Sigmoid colon (tissue), 7 donors: ENCODE measurements around the gene ECE1. TPM values are rescaled to one million over a fixed set of nuclear protein-coding genes. Genes with fewer than 3 reads are reported as not detected.

Experiments
- DNase-seq: peaks from one replicate; pipeline ENCODE4 v3.0.0-alpha.2; 2019
- H3K27ac ChIP-seq, 4 donors: fragments of 200-600 bp; sonication (generic); one replicate each; pipeline ENCODE4 v1.5.1; 2016 to 2019; ENCODE audit warnings: mild to moderate bottlenecking in 1 of 4
- H3K27me3 ChIP-seq, 3 donors: fragments of 200-600 bp; sonication (generic); one replicate each; pipeline ENCODE4 v1.5.1; 2019; ENCODE audit warnings: mild to moderate bottlenecking in 1 of 3
- H3K36me3 ChIP-seq, 4 donors: fragments of 200-600 bp; sonication (generic); one replicate each; pipeline ENCODE4 v1.5.1; 2016 to 2019
- H3K4me1 ChIP-seq, 4 donors: fragments of 200-600 bp; sonication (generic); one replicate each; pipeline ENCODE4 v1.5.1; 2017 to 2019
- H3K4me3 ChIP-seq, 4 donors: fragments of 200-600 bp; sonication (generic); one replicate each; pipeline ENCODE4 v1.5.1; 2017 to 2019; ENCODE audit warnings: mild to moderate bottlenecking in 2 of 4, moderate library complexity in 1 of 4
- H3K9me3 ChIP-seq, 4 donors: fragments of 200-600 bp in 3 of 4; sonication (generic) in 3 of 4; one replicate each; pipeline versions ENCODE4 v1.5.1 to v1.6.1; 2013 to 2019
- EP300 ChIP-seq, 4 donors: sonication (generic); formaldehyde crosslinking; IDR thresholded peaks; one replicate each; pipeline ENCODE4 v1.6.1; 2017; ENCODE audit warnings: antibody characterized with exemption in 4 of 4
- POLR2A ChIP-seq, 2 donors: fragments of 450-650 bp; IDR thresholded peaks; one replicate each; pipeline ENCODE4 v1.6.1; 2016; ENCODE audit warnings: antibody characterized with exemption in 2 of 2, mild to moderate bottlenecking in 2 of 2, moderate library complexity in 2 of 2
- POLR2AphosphoS5 ChIP-seq, 4 donors: sonication (generic); formaldehyde crosslinking; IDR thresholded peaks; one replicate each; pipeline ENCODE4 v1.6.1; 2017; ENCODE audit warnings: antibody characterized with exemption in 4 of 4
- WGBS, 2 donors: extraction: QIAGEN DNeasy Blood & Tissue Kit; methylation state at CpG; one replicate each; pipeline ENCODE4 v1.1.7; 2013; 5-methylcytosine and 5-hydroxymethylcytosine counted together
- intact Hi-C: fragments of 100-400 bp; cut with DNase I; formaldehyde crosslinking; loops from one replicate; pipeline ENCODE4 v1.15.1; 2023
- polyA plus RNA-seq, 3 donors: library from polyadenylated mRNA; stranded (reverse); fragments of 200-250 nt; gene quantifications; one replicate each; pipeline ENCODE4 v1.2.3, GENCODE V29; 2013
- total RNA-seq, 4 donors: library from RNA; depleted of rRNA; stranded (reverse); fragments of >200 nt; gene quantifications; one replicate each; pipeline ENCODE4 v1.1.0, GENCODE V29; 2016
- TF ChIP-seq, protein P1 (sequence below), 4 experiments: fragments of 450-650 bp in 3 of 4; fragments of 200-600 bp in 1 of 4; IDR thresholded peaks; one replicate each; pipeline ENCODE4 v1.5.1; 2016 to 2019; ENCODE audit warnings: antibody characterized with exemption in 4 of 4, mild to moderate bottlenecking in 3 of 4, moderate library complexity in 2 of 4
- donor health status: healthy with polysubstance abuse.
- donor health status: Bipolar disorder and iron deficiency.
- donor health status: healthy.

ECE1 gene
- total and polyA plus RNA-seq, 7 donors, result 10.2 to 112 (median 73.8) TPM

DNA sequence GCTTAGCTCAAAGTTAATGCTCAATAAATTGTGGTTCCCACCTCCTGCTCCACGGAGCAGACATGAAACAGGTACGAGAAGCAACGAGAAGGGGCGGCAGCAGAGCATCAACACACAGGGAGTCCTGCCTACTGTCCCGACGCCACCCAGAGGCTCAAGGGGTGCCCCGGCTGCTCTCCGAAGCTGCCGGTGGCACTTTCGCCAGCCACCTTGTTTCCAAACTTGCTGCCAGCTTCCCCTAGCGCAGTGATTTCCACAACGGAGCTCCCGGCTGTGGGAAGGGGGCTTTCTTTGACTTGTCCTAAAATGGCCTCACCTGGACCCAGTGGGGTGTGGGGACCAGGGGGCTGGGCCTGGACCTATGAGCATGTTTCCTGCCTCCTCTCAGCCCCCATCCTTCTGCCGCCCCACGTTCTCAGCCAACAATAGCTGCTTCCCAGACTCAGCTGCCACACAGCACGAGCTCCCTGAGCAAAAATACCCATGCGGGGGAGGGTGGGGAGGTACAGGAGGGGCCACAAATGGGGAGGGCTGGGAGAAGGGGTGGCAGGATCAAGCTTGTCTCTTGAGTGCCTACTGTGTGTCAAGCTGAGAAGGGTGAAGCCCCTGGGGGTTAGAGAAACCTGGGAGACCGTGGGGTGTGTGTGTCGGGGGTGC is 35.6 kb upstream of the ECE1 start:
- Histone ChIP-seq H3K27ac (peak overlapping the region; percentile 83 to 96 (median 91)), H3K9me3 (no peaks in the 10 kb centered on the region), H3K36me3 (peaks cover 0 to 4% (median 0%) of the 10 kb centered on the region in 4 donors), H3K27me3 (no peaks in the 10 kb centered on the region), H3K4me1 (peaks cover 0 to 100% (median 98%) of the 10 kb centered on the region in 4 donors), H3K4me3 (peak overlapping the region in 2 of 4 donors; percentile 3 to 17)
- DNase-seq, result peak; percentile 72
- 82 to 90% methylated on average over 19 of the region's 19 CpGs for WGBS, 2 donors
- intact Hi-C loops, result no loop called here
- TF ChIP-seq, protein P1, sequence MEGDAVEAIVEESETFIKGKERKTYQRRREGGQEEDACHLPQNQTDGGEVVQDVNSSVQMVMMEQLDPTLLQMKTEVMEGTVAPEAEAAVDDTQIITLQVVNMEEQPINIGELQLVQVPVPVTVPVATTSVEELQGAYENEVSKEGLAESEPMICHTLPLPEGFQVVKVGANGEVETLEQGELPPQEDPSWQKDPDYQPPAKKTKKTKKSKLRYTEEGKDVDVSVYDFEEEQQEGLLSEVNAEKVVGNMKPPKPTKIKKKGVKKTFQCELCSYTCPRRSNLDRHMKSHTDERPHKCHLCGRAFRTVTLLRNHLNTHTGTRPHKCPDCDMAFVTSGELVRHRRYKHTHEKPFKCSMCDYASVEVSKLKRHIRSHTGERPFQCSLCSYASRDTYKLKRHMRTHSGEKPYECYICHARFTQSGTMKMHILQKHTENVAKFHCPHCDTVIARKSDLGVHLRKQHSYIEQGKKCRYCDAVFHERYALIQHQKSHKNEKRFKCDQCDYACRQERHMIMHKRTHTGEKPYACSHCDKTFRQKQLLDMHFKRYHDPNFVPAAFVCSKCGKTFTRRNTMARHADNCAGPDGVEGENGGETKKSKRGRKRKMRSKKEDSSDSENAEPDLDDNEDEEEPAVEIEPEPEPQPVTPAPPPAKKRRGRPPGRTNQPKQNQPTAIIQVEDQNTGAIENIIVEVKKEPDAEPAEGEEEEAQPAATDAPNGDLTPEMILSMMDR (IDR thresholded peaks at IDR 0.05), result no peak
- TF ChIP-seq POLR2AphosphoS5 (IDR thresholded peaks at IDR 0.05) (peak in 1 of 4 donors; percentile 11), POLR2A (IDR thresholded peaks at IDR 0.05) (no peak), EP300 (IDR thresholded peaks at IDR 0.05) (no peak)

DNA sequence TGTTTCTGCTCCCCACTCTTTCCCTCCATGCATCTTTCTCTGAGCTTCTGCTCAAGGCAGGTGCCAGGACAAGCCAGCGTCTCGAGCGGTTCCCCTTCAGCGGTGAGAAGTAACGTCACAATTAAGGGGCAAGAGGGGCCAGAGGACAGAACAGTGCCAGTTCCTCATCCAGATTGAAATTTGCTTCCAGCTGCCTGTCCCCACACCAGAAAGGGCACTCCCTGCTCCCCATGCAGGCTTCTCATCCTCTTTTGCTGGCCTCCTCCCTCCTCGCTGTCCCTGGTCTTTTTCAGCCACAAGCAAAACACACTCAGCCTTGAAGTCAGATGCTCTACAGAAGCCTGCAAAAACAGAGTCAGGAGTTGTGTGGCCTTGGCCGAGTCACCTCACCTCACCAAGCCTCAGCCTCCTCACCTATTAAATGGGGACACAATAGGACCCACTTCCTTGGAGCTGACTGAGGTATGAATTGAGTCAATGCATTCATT is 35.0 kb upstream of the ECE1 start:
- 51 to 78% methylated on average over 7 of the region's 7 CpGs for WGBS, 2 donors
- peak; percentile 73 for DNase-seq
- peak overlapping the region; percentile 83 to 96 (median 91) for H3K27ac ChIP-seq
- H3K9me3 ChIP-seq, result no peaks in the 10 kb centered on the region
- peaks cover 0 to 4% (median 0%) of the 10 kb centered on the region in 4 donors for H3K36me3 ChIP-seq
- intact Hi-C loops, result no loop called here
- no peaks in the 10 kb centered on the region for H3K27me3 ChIP-seq
- H3K4me3 ChIP-seq, result peak overlapping the region in 2 of 4 donors; percentile 3 to 17
- peaks cover 0 to 100% (median 98%) of the 10 kb centered on the region in 4 donors for H3K4me1 ChIP-seq
- no peak for TF ChIP-seq POLR2A (IDR thresholded peaks at IDR 0.05)
- TF ChIP-seq, protein P1 (IDR thresholded peaks at IDR 0.05), result no peak
- peak in 1 of 4 donors; percentile 9 for TF ChIP-seq EP300 (IDR thresholded peaks at IDR 0.05)
- TF ChIP-seq POLR2AphosphoS5 (IDR thresholded peaks at IDR 0.05), result peak; percentile 54 to 81 (median 66)

DNA sequence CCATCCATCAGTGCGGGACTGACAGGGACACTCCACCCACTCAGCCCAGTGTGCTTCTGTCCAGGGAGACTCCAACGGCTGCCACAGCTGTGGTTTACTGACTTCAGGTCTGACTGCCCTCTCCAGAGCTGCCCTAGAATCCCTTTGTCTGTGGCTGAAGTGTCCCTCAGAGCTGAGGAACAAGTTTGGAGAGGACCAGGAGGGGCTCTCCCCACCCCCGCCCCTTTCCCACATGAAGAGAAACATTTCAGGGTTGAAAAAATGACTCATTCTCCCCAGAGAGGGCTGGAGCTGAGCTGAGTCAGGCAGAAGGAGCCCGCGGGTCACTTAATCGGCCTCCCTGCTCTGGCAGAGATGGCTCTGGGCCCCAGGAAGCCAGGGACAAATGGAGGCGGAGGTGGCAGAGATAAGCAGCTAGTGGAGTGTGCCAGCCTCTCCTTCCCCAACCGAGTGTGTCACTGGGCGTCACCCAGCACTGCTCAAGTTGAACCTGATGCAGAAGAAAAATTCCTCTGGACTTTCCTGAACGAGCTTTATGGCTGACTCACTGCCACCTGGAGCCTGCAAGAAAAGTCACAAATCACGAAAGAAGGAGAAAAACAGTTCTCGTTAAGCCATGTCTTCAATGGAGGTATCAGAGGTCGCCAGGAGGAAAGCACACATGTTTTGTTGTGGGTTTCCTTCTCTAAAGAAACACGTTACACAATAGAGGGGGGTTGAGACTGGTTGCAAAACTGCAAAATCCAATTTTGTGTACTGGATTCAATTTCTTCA is 34.3 kb upstream of the ECE1 start:
- Histone ChIP-seq H3K9me3 (no peaks in the 10 kb centered on the region), H3K36me3 (peaks cover 0 to 4% (median 0%) of the 10 kb centered on the region in 4 donors), H3K27me3 (no peaks in the 10 kb centered on the region), H3K27ac (peak overlapping the region; percentile 83 to 96 (median 91)), H3K4me3 (peak overlapping the region in 1 of 4 donors; percentile 0), H3K4me1 (peaks cover 0 to 100% (median 100%) of the 10 kb centered on the region in 4 donors)
- TF ChIP-seq POLR2AphosphoS5 (IDR thresholded peaks at IDR 0.05) (peak in 3 of 4 donors; percentile 31 to 43 (median 35)), POLR2A (IDR thresholded peaks at IDR 0.05) (no peak)
- WGBS, 2 donors, result 9 to 10% methylated on average over 14 of the region's 14 CpGs
- peak; percentile 91 for DNase-seq
- intact Hi-C loops, result no loop called here

DNA sequence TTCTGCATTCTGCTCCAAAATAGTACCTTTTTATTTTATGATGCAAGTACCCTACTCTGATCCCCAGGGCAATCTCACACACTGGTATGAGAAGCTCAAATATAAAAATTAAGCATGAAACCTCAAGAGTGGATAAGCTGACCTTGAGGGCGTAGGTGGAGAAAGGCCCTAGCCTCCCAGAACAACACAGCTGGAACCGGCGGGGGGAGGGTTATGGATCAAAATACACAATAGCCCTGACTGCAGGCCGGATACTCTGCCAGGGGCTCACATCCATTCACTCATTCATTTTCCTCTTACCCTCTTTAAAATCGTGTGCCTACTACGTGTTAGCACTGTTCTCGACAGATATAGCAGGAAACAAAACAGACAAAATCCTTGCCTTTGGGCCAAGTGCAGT is 32.8 kb upstream of the ECE1 start:
- H3K27me3 ChIP-seq, result no peaks in the 10 kb centered on the region
- no peak for DNase-seq
- WGBS, 2 donors, result 68 to 73% methylated on average over 7 of the region's 7 CpGs
- no peaks in the 10 kb centered on the region for H3K36me3 ChIP-seq
- no peaks in the 10 kb centered on the region for H3K9me3 ChIP-seq
- intact Hi-C loops, result no loop called here
- H3K4me1 ChIP-seq, result peaks cover 0 to 100% (median 100%) of the 10 kb centered on the region in 4 donors
- H3K27ac ChIP-seq, result peak overlapping the region; percentile 83 to 96 (median 91)
- TF ChIP-seq, protein P1 (IDR thresholded peaks at IDR 0.05), result no peak
- TF ChIP-seq EP300 (IDR thresholded peaks at IDR 0.05), result no peak
- no peak for TF ChIP-seq POLR2A (IDR thresholded peaks at IDR 0.05)
- TF ChIP-seq POLR2AphosphoS5 (IDR thresholded peaks at IDR 0.05), result no peak
- H3K4me3 ChIP-seq, result no peak overlapping the region

DNA sequence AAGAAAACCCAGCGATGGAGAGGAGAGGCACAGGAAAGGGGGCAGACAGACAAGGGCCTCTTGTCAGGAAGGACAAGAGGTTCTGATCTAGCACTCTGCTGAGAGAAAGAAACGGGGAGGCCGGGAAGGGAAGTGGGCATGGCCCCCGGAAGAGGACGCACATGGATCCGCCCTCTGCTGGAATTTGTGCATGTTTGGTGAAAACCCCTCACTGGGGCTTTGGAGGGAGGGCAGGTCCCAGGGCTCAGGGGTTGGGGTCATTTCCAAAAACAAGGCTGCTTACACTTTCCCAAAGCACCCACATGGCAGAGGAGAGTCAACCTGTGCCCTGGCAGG is 32.4 kb upstream of the ECE1 start:
- peak; percentile 64 for DNase-seq
- no peaks in the 10 kb centered on the region for H3K36me3 ChIP-seq
- peak overlapping the region; percentile 83 to 96 (median 91) for H3K27ac ChIP-seq
- intact Hi-C loops, result no loop called here
- H3K4me3 ChIP-seq, result no peak overlapping the region
- no peaks in the 10 kb centered on the region for H3K27me3 ChIP-seq
- H3K9me3 ChIP-seq, result no peaks in the 10 kb centered on the region
- WGBS, 2 donors, result 50 to 85% methylated on average over 6 of the region's 6 CpGs
- peaks cover 0 to 100% (median 100%) of the 10 kb centered on the region in 4 donors for H3K4me1 ChIP-seq
- TF ChIP-seq POLR2A (IDR thresholded peaks at IDR 0.05) (no peak), EP300 (IDR thresholded peaks at IDR 0.05) (no peak), POLR2AphosphoS5 (IDR thresholded peaks at IDR 0.05) (no peak)
- TF ChIP-seq, protein P1 (IDR thresholded peaks at IDR 0.05), result no peak
